Neuronal stem cell (in vitro differentiated cells): ENCODE data around the gene B3GNT3.

Experiments used
- DNase-seq: peaks from one replicate; pipeline ENCODE4 v3.0.0-alpha.2; 2013; ENCODE audit warnings: low spot score
- H2AFZ ChIP-seq: one replicate; pipeline ENCODE4 v1.6.1; 2013; ENCODE audit warnings: mild to moderate bottlenecking, low read length, inconsistent platforms
- H2AK5ac ChIP-seq: 2 replicates; pipeline ENCODE4 v1.6.1; 2013; ENCODE audit warnings: low read depth, mild to moderate bottlenecking, inconsistent platforms, low read length, moderate library complexity, mixed read lengths
- H2BK120ac ChIP-seq: 2 replicates; pipeline ENCODE4 v1.6.1; 2013; ENCODE audit warnings: low read depth, mild to moderate bottlenecking, inconsistent platforms, low read length, moderate library complexity, mixed read lengths
- H2BK12ac ChIP-seq: one replicate; pipeline ENCODE4 v1.6.1; 2013; ENCODE audit warnings: low read length, inconsistent platforms
- H2BK15ac ChIP-seq: 2 replicates; pipeline ENCODE4 v1.6.1; 2013; ENCODE audit warnings: mild to moderate bottlenecking, low read length, inconsistent platforms, mixed read lengths
- H2BK5ac ChIP-seq: one replicate; pipeline ENCODE4 v1.6.1; 2013; ENCODE audit warnings: inconsistent platforms, mild to moderate bottlenecking, low read length, moderate library complexity
- H3K14ac ChIP-seq: one replicate; pipeline ENCODE4 v1.6.1; 2013; ENCODE audit warnings: low read length, inconsistent platforms
- H3K18ac ChIP-seq: 2 replicates; pipeline ENCODE4 v1.6.1; 2013; ENCODE audit warnings: low read length, inconsistent platforms
- H3K23ac ChIP-seq: 2 replicates; pipeline ENCODE4 v1.6.1; 2013; ENCODE audit warnings: low read depth, mild to moderate bottlenecking, mixed read lengths, low read length, inconsistent platforms; ENCODE audit not compliant: poor library complexity
- H3K27ac ChIP-seq: replicated peaks from 3 replicates; pipeline ENCODE4 v1.5.1; 2013; ENCODE audit warnings: low read length, inconsistent platforms
- H3K27me3 ChIP-seq, 3 experiments: 2 replicates each; pipeline ENCODE4 v1.6.1; 2013; ENCODE audit warnings: low read length in 3 of 3, mild to moderate bottlenecking in 2 of 3, inconsistent platforms in 1 of 3, low read depth in 1 of 3, mixed read lengths in 1 of 3, moderate library complexity in 1 of 3; ENCODE audit not compliant: control insufficient read depth in 3 of 3, insufficient read depth in 3 of 3
- H3K36me3 ChIP-seq, 2 donors: replicated peaks in 1 of 2; 2 replicates each; pipeline ENCODE4 v1.6.1; 2013; ENCODE audit warnings: low read length in 2 of 2; ENCODE audit not compliant: control insufficient read depth in 2 of 2, insufficient read depth in 2 of 2
- H3K4ac ChIP-seq: 2 replicates; pipeline ENCODE4 v1.6.1; 2013; ENCODE audit warnings: inconsistent platforms, mild to moderate bottlenecking, low read length, moderate library complexity
- H3K4me1 ChIP-seq, 2 donors: 1 replicate in 1 of 2; 2 replicates in 1 of 2; pipeline ENCODE4 v1.6.1; 2013; ENCODE audit warnings: low read length in 2 of 2, low read depth in 1 of 2; ENCODE audit not compliant: control insufficient read depth in 2 of 2, insufficient read depth in 1 of 2
- H3K4me2 ChIP-seq: one replicate; pipeline ENCODE4 v1.6.1; 2013; ENCODE audit warnings: mild to moderate bottlenecking, low read length, inconsistent platforms; ENCODE audit not compliant: insufficient read depth, poor library complexity, severe bottlenecking
- H3K4me3 ChIP-seq, 2 donors: 2 replicates each; pipeline ENCODE4 v1.5.1; 2013; ENCODE audit warnings: low read length in 2 of 2, mild to moderate bottlenecking in 2 of 2, inconsistent platforms in 1 of 2, moderate library complexity in 1 of 2
- H3K79me1 ChIP-seq: one replicate; pipeline ENCODE4 v1.6.1; 2013; ENCODE audit warnings: low read depth, mild to moderate bottlenecking, inconsistent platforms, low read length, moderate library complexity
- H3K9ac ChIP-seq: one replicate; pipeline ENCODE4 v1.6.1; 2013; ENCODE audit warnings: mild to moderate bottlenecking, low read depth, low read length, inconsistent platforms; ENCODE audit not compliant: poor library complexity
- H3K9me3 ChIP-seq, 2 donors: replicated peaks in 1 of 2; 2 replicates each; pipeline versions ENCODE3 to v1.6.1; 2013; ENCODE audit warnings: low read length in 2 of 2, mild to moderate bottlenecking in 2 of 2, inconsistent platforms in 1 of 2, low read depth in 1 of 2, mixed read lengths in 1 of 2, moderate library complexity in 1 of 2; ENCODE audit not compliant: control insufficient read depth in 2 of 2, insufficient read depth in 1 of 2
- H4K8ac ChIP-seq: one replicate; pipeline ENCODE4 v1.6.1; 2013; ENCODE audit warnings: low read depth, mild to moderate bottlenecking, inconsistent platforms, low read length, moderate library complexity
- H4K91ac ChIP-seq: one replicate; pipeline ENCODE4 v1.6.1; 2013; ENCODE audit warnings: low read length, low read depth, mild to moderate bottlenecking, inconsistent platforms; ENCODE audit not compliant: poor library complexity
- WGBS, 2 donors: extraction: QIAGEN DNeasy Blood & Tissue Kit; methylation state at CpG; one replicate each; pipeline ENCODE4 v1.1.7; 2013; ENCODE audit warnings: missing lambda C conversion rate in 2 of 2, mixed read lengths in 1 of 2; ENCODE audit not compliant: insufficient read length in 2 of 2, insufficient replicate concordance in 1 of 2; ENCODE audit errors: extremely low coverage in 2 of 2; 5-methylcytosine and 5-hydroxymethylcytosine counted together

B3GNT3 gene

GRCh38 chr19:17830567-17831418 lies 35.9 kb downstream of the B3GNT3 start:
- Histone ChIP-seq H3K9ac (peak overlapping the region; percentile 87), H3K14ac (peak overlapping the region; percentile 38), H3K27me3 (peaks cover 0 to 3% (median 0%) of the 10 kb centered on the region in 3 experiments), H3K18ac (peak overlapping the region; percentile 96), H2AK5ac (peak overlapping the region; percentile 97), H4K8ac (no peak overlapping the region), H3K4ac (no peak overlapping the region), H4K91ac (no peak overlapping the region), H3K4me2 (peak overlapping the region; percentile 89), H2AFZ (peak overlapping the region; percentile 86), H3K4me3 (peak overlapping the region; percentile 15 to 80), H3K36me3 (no peaks in the 10 kb centered on the region), H2BK120ac (peak overlapping the region; percentile 56), H3K79me1 (no peaks in the 10 kb centered on the region), H2BK15ac (peak overlapping the region; percentile 97), H3K4me1 (peaks cover 7 to 19% of the 10 kb centered on the region in 2 donors), H3K23ac (peak overlapping the region; percentile 96), H2BK12ac (peak overlapping the region; percentile 94), H3K9me3 (no peaks in the 10 kb centered on the region), H3K27ac (peak overlapping the region; percentile 96), H2BK5ac (peak overlapping the region; percentile 93)
- DNase-seq = peak; percentile 84
- WGBS, 2 donors = no CpG with 5 or more reads among the region's 50 CpGs

- H3K9ac ChIP-seq = no peak overlapping the region
- H3K4me3 ChIP-seq = peak overlapping the region in 1 of 2 donors; percentile 75
- peak overlapping the region; percentile 96 for H3K23ac ChIP-seq
- H3K27ac ChIP-seq = peak overlapping the region; percentile 32
- no peak overlapping the region for H4K91ac ChIP-seq
- H2AK5ac ChIP-seq = peak overlapping the region; percentile 97
- no peak overlapping the region for H4K8ac ChIP-seq
- peak overlapping the region; percentile 56 for H2BK120ac ChIP-seq
- WGBS, 2 donors = no CpG with 5 or more reads among the region's 25 CpGs
- no peak for DNase-seq
- no peaks in the 10 kb centered on the region for H3K79me1 ChIP-seq
- peak overlapping the region; percentile 53 for H2BK5ac ChIP-seq
- H3K18ac ChIP-seq = peak overlapping the region; percentile 96
- peak overlapping the region; percentile 94 for H2BK12ac ChIP-seq
- H2AFZ ChIP-seq = peak overlapping the region; percentile 62
- peak overlapping the region; percentile 71 for H3K14ac ChIP-seq
- peaks cover 0 to 5% (median 0%) of the 10 kb centered on the region in 3 experiments for H3K27me3 ChIP-seq
- no peaks in the 10 kb centered on the region for H3K9me3 ChIP-seq
- H3K4me2 ChIP-seq = peak overlapping the region; percentile 40
- no peaks in the 10 kb centered on the region for H3K36me3 ChIP-seq
- peak overlapping the region; percentile 69 for H2BK15ac ChIP-seq
- peak overlapping the region; percentile 53 for H3K4ac ChIP-seq
- H3K4me1 ChIP-seq = peaks cover 7 to 19% of the 10 kb centered on the region in 2 donors
Observed at GRCh38 chr19:17831419-17831888, 36.5 kb downstream of the B3GNT3 start.

DNA sequence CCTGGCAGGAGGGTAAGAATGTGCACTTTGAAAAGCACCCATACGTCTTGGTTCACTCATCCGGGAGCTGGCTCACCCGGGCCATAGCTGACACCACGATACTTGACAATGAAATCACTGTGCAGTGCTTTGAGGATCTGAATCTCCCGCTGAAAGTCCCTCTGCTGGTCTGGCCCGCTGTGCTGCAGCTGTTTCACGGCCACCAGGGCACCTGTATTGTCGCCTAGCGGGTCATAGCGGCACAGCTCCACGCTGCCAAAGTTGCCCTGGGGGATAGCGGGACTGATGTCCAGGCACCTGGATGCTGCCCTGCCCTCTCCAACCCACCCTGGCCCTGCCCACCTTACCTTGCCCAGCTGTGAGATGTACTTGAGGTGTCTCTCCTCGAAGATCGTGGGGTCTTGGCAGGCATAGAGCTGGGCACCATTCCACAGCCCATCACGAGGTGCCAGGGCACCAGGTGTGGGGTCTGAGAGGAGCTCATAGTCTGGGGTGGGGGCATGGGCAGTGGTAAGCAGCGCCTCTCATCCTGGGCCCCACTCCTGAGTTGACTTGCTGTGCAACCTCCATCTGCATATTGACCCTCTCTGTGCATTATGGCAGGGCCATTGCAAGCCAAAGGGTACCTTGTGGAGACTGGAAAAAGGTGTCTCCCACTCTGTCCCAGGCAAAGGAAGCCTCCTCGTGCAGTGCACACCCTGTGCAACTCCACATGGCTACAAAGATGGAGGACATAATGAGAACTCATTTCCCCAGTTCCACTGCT lies 37.7 kb downstream of the B3GNT3 start:
- Histone ChIP-seq H3K14ac (no peak overlapping the region), H3K9ac (no peak overlapping the region), H3K79me1 (no peaks in the 10 kb centered on the region), H3K4ac (no peak overlapping the region), H3K27me3 (peaks cover 0 to 5% (median 0%) of the 10 kb centered on the region in 3 experiments), H4K91ac (no peak overlapping the region), H3K4me2 (no peak overlapping the region), H2BK120ac (no peak overlapping the region), H2AK5ac (peak overlapping the region; percentile 77), H2AFZ (no peak overlapping the region), H3K4me1 (peaks cover 7 to 19% of the 10 kb centered on the region in 2 donors), H3K23ac (peak overlapping the region; percentile 13), H2BK5ac (no peak overlapping the region), H4K8ac (no peak overlapping the region), H3K18ac (no peak overlapping the region), H3K9me3 (no peaks in the 10 kb centered on the region), H3K36me3 (no peaks in the 10 kb centered on the region), H3K4me3 (no peak overlapping the region), H3K27ac (no peak overlapping the region), H2BK12ac (no peak overlapping the region), H2BK15ac (no peak overlapping the region)
- no CpG with 5 or more reads among the region's 17 CpGs for WGBS, 2 donors
- DNase-seq = no peak
